GM06990 (cell line): ENCODE results near the gene LGALS12.

Experiments used
- DNase-seq: peaks from one replicate; pipeline ENCODE4 v3.0.0-alpha.2; 2011; ENCODE audit not compliant: insufficient read length; ENCODE audit errors: extremely low read depth
- H3K27me3 ChIP-seq: replicated peaks from 2 replicates; pipeline ENCODE4 v1.6.0; 2011; ENCODE audit warnings: low read length; ENCODE audit not compliant: control insufficient read depth, insufficient read depth
- H3K36me3 ChIP-seq: 2 replicates; pipeline ENCODE4 v1.5.1; 2011; ENCODE audit warnings: low read length; ENCODE audit not compliant: control insufficient read depth, insufficient read depth
- H3K4me3 ChIP-seq: replicated peaks from 2 replicates; pipeline ENCODE4 v1.5.1; 2011; ENCODE audit warnings: low read depth, mild to moderate bottlenecking, control low read depth, low read length
- TF ChIP-seq, protein P1 (sequence below): IDR thresholded peaks from 2 replicates; pipeline ENCODE4 v1.5.1; 2011; ENCODE audit warnings: low read length, control low read depth, mild to moderate bottlenecking, inconsistent platforms; ENCODE audit not compliant: insufficient read depth, poor library complexity, severe bottlenecking

Gene LGALS12

GRCh38 chr11:63560506-63561180 lies 54.8 kb downstream of the LGALS12 start:
- TF ChIP-seq, protein P1, sequence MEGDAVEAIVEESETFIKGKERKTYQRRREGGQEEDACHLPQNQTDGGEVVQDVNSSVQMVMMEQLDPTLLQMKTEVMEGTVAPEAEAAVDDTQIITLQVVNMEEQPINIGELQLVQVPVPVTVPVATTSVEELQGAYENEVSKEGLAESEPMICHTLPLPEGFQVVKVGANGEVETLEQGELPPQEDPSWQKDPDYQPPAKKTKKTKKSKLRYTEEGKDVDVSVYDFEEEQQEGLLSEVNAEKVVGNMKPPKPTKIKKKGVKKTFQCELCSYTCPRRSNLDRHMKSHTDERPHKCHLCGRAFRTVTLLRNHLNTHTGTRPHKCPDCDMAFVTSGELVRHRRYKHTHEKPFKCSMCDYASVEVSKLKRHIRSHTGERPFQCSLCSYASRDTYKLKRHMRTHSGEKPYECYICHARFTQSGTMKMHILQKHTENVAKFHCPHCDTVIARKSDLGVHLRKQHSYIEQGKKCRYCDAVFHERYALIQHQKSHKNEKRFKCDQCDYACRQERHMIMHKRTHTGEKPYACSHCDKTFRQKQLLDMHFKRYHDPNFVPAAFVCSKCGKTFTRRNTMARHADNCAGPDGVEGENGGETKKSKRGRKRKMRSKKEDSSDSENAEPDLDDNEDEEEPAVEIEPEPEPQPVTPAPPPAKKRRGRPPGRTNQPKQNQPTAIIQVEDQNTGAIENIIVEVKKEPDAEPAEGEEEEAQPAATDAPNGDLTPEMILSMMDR = no peak
- no peak for DNase-seq
- Histone ChIP-seq H3K4me3 (no peak overlapping the region), H3K36me3 (no peaks in the 10 kb centered on the region), H3K27me3 (no peaks in the 10 kb centered on the region)

GRCh38 chr11:63563201-63564055 lies 57.5 kb downstream of the LGALS12 start, which contains the start of gene PLAAT2:
TSS of gene PLAAT2 (minus strand) at chr11:63563379. CDS start at chr11:63563324, 55 bp downstream.
- DNase-seq = no peak
- H3K36me3 ChIP-seq = no peaks in the 10 kb centered on the region
- H3K27me3 ChIP-seq = no peaks in the 10 kb centered on the region
- TF ChIP-seq, protein P1 = no peak
- H3K4me3 ChIP-seq = no peak within 1 kb of the TSS

- H3K4me3 ChIP-seq = no peak overlapping the region
- DNase-seq = no peak
- no peaks in the 10 kb centered on the region for H3K36me3 ChIP-seq
- H3K27me3 ChIP-seq = no peaks in the 10 kb centered on the region
- TF ChIP-seq, protein P1 = no peak
Measured at GRCh38 chr11:63564056-63564774, 58.3 kb downstream of the LGALS12 start.

GRCh38 chr11:63564784-63565350 lies 59.0 kb downstream of the LGALS12 start:
- H3K4me3 ChIP-seq = no peak overlapping the region
- no peaks in the 10 kb centered on the region for H3K36me3 ChIP-seq
- no peaks in the 10 kb centered on the region for H3K27me3 ChIP-seq
- TF ChIP-seq, protein P1 = no peak
- DNase-seq = no peak
